Brain pericyte (primary cell): Measurements from ENCODE around the gene LPXN.

Experiments used
- DNase-seq: peaks from one replicate; pipeline ENCODE4 v3.0.0-alpha.2; 2012; ENCODE audit warnings: low read depth, low spot score

LPXN gene

DNA sequence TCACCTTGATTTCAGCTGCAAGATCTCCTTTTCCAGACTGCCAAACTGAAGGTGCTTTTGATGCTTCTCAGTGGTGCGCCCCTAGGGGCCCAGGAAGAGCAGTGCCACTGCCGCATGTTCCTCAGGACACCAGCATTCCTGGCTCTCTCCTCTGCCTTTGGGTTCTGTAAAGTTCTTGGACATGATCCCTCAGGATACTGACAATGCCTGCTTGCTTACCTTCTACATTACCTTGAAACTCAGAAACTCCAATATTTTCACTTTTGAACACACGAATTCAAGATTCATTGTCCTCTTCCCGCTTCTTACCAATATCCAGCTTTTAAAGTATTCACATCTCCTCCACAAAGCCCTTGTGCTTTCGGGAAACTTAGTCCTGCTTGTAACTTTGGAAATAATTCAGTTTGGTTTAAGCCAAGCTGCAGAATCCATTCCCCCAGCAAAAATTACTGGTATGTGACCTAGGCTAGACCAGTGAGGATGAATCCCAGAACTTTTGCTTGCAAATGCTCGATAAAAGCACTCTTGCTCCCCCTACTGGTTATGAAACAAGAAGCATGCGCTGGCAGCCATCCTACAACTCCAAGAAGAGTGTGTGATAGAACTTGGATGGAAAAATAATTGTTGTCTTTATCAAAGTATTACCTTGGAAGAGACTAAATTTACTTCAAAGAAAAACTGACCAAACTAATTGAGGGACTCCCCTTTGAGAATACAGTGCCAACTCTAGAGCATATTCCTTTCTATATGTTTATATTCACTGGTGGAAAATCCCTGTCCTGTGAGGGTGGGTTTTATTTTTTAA lies 51.2 kb downstream of the LPXN start:
- DNase-seq, result peak; percentile 36

DNA sequence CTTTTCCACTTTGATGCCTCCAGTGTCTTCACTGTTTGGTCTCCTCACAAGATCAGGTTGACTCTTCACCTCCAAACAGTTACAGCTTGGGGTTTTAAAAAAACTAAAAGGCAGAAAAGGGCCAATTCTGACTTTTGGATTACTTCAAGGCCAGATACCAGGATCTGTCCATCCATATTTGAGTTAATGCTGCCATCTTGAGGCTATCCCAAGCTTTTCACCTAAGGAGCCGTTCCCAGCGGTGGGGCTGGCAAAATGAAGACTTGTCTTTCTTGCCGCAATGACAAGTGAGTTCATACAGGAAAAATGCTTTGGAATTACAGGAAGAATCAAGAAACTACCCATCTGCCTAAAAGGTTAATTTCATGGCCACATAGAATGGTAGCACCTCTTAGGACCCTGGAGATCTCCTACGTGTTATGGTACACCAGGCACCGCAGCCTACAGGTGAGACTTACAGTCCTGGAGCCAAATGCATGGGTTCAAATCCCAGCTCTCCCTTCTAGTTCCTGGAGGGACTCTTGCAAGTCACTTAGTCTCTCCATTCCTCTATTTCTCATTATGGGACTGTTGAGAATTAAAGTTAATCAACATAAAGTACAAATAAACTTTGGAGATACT lies 61.8 kb downstream of the LPXN start:
- DNase-seq, result peak; percentile 43

DNA sequence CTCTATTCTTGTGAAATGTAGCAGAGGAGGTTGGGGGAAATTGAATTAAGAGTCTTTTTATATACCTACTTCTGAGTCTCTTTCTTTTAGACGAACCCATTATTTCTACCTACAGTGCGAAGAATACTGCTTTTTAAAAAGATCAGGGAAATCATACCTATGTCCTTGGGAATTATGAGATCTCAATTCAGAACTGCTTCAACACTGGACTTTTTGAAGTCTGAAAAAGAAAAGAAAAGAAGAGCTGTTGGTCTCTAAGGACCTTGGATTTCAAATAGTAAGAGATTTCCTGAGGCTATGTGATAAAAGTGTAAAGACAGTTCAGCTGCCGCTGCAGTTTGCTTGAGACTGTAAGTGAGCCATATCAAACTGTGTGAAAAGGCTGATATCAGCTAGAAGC lies 64.0 kb downstream of the LPXN start:
- DNase-seq, result no peak

DNA sequence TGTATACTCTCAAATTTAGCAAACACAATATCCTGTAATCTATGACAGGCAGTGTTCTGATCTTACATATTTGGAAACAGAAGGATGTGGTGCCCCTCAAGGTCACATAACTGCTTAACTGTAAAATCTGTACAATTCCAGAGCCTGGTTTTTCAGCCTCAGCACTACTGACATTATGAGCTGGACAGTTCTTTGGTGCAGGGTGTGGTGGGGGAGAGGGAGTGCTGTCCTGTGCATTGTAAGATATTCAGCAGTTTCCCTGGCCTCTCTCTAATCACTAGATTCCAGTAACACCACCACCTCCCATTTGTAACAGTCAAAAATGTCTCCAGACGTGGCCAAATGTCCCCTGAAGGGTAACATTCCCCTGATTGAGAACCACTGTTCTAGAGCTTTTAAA lies 65.9 kb downstream of the LPXN start:
- DNase-seq, result no peak

DNA sequence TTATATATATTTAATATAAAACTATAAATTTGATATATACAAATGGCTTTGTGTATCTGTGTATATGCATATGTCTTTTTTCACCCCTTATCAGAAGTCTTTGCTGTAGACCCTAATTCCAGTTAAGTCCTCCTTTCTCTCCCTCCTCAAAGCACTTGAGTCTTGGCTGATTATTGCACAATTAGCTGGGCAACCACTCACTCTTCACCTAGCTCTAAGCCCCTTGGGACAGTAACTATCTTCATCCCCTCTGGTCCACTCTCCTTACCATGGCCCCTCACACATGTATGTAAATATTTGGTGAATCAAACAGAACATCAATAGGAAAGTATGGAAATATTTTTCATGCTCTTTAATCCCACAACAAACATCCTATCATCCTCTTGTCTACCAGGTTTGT lies 66.8 kb downstream of the LPXN start:
- no peak for DNase-seq

DNA sequence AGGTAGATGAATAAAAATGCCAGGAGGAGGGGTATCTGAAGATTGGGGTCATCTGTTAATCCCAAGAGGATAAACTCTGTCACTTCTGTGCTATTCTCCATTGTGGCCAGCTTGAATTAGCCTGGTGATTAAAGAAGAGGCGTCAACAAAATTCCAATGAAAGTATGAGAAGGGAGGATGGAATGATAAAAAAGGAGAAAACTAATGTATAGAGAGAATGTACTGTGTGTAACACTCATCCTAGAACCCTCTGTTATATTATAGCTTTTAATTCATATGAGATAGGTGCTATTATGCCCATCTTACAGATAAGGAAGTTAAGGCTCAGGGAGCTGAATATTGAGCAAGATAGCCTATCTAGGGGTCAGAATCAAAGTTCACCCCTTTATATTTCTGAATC lies 67.7 kb downstream of the LPXN start, which contains the start of gene OR5B21:
Gene OR5B21 (minus strand): TSS at position 101 of the 400 bp plus-strand sequence. CDS start 0 bp downstream, at position 101.
- DNase-seq, result no peak

DNA sequence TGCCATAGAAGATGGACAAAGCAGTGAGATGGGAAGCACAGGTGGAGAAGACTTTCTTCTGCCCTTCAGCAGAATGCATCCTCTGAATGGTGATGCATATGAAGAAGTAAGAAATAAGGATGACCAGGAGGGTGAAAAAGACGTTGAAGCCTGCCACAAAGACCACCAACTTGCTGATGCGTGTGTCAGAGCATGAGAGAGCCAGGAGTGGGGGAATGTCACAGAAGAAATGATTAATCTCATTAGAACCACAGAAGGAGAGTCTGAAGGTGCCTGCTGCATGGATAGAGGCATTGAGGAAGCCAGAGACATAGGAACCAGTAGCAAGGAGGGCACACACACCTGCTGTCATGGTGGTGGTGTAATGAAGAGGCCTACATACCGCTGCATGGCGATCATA lies 68.3 kb downstream of the LPXN start:
- DNase-seq, result no peak

DNA sequence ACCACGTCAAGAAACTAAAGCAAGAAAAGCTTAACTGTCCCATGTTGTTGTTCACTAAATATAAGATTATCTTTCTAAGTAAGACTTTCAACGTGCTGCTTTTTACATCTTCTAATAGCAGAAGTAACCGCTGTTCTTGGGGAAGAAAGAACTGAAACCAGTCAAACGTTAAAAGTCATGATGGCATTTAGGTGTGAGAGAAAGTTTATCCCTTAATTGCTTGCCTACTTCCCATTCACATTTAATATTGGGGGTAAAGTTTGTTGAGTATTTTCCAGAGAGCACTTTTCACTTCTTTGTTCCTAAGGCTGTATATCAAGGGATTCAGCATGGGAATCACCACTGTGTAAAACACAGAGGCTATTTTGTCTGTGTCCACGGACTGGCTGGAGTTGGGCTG lies 68.7 kb downstream of the LPXN start:
- DNase-seq, result no peak

DNA sequence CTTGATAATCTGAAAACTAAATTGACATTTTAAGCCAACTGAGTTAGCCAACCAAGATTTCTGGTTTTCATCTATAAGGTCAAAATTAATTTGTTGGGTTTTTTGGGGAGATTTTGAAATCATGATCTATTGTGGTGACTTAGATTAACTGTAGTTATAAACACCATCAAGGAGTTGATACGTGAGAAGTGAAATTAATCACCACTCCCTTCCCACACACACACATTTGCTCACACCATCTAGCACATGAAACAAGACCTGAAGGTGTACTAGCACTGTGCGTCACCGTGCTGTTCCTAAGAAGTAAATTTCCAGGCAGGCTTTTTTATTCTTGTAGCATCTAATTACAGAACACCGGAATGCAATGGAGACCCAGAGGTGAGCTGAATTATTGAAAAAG lies 69.8 kb downstream of the LPXN start:
- DNase-seq, result no peak

DNA sequence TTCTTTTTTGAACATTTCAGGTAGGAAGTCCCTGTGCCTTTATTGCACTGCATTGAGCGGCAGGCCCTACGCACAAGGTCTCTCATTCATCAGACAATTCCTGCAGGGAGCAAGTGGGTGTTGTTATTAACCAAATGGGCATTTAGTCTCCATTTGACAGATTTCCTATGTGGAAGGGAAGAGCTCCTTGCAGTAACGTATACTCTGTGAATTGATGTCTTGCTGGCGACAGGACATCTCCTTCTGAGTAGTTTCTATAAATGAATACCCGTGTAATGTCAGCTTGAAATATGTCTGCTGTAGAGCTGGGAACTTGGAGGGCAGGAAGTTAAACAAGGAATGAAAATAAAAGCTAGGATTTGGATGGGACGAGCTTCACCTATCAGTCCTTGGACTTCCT lies 71.4 kb downstream of the LPXN start:
- DNase-seq, result no peak

DNA sequence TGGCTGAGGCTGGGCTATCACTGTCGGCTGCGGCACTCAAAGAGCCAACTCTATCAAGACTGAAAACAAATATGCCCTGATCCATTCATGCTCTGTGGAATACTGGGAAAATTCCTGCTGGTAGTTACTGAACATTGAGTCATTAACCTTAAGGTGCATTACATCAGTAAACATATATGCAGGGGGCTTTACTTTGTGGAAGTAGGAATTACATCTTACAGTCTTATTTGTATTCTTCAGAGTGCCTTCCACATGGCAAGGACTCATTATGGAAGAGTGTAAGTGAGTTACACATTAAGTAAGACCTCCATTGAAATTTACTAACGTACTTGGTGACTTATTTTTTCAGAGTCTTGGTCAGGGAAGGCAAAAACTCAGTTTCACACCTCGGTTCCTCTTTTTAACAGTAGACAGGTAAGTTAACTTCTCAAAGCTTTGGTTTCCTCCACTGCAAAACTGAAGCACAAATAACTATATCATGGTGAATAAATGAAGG lies 72.2 kb downstream of the LPXN start:
- DNase-seq, result no peak

DNA sequence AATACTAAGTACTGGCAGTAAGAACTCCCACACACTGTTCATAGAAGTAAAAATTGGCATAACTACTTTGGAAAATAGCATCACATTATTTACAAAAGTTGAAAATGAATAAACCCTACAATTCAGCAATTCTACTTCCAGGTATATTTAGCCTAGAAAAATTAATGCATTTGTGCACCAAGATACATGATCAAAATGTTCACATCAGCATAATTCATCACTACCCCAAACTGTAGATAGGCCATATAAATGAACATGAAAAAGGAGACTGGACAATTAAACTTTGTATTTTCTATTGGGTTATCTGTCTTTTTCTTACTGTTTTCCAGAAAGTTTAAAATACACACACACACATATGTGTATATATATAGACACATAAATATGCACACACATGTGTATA lies 73.7 kb downstream of the LPXN start:
- DNase-seq, result no peak

DNA sequence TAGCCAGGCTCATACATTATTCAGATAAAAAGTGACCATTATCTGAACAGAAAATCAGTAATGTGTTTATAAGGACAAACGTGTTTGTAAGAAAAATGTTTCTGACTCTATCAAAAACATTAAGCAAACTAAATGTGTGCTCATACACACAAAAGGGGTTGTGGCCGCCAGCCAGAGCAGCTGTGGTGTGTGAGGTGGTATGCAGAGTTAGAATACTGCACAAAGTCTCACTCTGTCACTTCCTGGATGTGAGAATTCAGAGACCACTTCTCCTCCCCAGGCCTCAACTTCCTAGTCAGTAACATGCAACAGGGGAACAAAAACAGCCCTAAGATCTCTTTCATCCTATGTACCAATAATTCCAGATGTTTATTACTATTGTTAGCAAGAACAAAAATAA lies 77.2 kb downstream of the LPXN start:
- no peak for DNase-seq

DNA sequence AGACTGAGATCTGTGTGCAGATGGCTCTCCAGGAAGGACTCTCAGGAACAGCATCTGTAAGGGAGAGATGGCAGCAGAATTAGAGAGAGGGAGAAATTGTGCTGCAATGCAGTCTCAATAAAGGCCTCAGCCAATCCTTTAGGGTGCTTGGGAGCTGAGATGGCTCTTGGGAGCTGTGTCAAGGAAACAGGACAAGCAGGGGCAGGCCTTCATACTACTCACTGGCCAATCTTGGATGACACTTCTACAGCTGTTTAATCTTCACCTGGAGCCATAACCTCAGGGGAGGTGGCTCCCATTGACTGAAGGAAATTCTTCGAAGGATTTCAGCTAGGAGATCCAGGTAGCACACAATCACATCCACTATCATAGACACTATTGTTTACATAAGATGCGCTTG lies 77.7 kb downstream of the LPXN start:
- no peak for DNase-seq

DNA sequence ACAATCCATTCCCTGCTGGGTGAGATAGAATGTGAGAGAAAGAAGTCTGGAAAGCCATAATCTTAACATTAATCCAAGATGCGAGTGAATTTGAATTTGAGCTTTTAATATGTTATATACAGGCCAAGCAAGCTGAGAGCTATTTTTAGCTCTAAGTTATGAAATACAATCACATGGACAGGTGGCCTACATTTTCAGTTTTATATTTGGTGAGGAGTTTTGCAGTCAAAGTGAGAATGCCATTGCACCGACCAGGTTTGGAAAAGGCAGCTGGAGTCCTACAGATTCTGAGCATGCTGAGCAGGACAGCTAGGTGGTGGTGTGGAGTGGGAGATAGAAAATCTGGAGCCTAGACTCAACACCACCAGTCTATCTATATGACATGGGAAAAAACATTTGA lies 79.8 kb downstream of the LPXN start:
- no peak for DNase-seq

DNA sequence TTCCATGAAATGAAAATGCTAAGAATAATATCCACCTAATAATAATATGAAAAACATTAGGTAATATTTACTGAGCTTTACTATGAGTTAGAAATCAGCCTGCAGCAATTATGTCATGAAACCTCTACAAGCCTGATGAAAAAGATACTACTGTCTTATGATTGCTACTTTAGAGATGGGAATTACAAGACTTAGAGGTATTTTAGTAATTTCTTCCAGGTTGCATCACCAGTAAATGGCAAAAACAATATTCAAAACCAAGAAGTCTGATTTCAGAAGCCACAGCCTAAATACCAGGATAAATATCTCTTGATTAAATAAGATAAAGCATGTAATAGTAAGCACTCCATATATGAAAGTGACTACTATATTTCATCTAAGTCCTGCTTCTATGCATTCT lies 81.6 kb downstream of the LPXN start:
- DNase-seq, result no peak

DNA sequence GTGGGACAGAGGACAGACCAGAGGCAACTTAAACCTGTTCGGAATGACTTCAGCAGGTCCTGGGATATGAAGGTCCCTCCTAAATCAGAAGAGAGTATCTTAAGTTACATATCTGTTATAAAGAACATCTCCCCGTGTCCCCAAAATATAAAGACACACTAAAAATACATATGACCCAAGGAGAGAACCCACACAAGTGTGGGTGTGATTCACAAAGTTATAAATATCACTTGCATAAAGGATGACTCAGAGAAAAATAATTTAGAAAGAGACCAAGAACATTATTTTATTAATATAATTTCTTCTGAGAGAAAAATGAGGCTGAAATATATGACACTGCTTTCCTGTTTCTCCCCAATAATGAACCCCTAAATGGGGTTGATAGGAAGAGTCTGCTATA lies 82.0 kb downstream of the LPXN start:
- DNase-seq, result no peak

DNA sequence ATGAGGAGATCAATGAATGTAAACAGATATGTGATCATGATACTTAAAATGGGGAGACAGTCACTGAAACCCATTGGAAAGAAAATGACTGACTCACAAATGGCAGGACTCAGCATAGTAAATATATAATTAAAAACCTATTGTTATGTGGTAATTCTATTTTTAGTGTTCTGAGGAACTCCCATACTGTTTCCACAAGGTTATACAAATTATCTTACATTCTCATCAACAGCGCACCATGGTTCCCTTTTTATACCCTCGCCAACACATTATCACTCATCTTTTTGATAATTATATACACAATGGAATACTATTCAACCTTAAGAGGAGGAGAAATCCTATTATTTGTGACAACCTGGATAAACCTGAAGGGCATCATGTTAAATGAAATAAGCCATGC lies 84.8 kb downstream of the LPXN start:
- DNase-seq, result no peak

DNA sequence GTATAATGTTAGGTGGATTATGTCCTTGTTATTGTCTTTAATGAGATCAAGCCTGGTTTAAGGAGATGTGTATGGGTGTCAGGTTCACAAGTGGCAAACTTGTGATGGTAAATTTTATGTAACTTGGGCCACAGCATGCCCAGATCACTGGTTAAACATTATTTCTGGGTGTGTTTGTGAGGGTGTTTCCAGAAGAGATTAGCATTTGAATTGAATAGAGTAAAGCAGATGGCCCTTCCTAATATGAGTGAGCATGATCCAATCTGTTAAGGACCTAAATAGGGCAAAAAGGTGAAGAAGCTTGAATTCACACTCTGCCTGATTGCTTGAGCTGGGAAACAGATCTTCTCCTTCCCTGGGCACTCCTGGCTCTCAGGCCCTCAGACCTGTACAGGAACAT lies 88.5 kb downstream of the LPXN start:
- no peak for DNase-seq

DNA sequence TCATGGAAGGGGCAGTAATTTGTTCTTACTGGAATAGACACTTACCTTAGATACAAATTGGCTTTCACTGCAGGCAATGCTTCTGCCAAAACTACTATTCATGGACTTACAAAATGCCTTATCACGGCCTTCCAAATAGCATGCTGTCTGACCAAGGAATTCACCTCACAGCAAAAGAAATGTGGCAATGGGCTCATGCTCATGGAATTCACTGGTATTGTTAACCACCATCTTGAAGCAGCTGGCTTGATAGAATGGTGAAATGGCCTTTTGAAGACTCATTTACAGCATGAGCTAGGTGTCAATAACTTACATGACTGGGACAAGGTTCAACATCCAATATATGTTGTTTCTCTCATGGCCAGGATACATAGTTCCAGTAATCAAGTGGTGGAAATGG lies 89.7 kb downstream of the LPXN start:
- DNase-seq, result no peak
